Endothelial cell of umbilical vein (primary cell): Measurements from ENCODE around the gene OR4D2. TPM values are rescaled to one million over a fixed set of nuclear protein-coding genes. Genes with fewer than 3 reads are reported as not detected.
A peak's percentile ranks its signal among the peaks of the same experiment; 100 is the strongest.

Source experiments
- BruUV-seq: library from RNA; stranded (reverse); fragments of 400-500 nt; replicated peaks from 2 replicates; lab custom pipeline; 2021; lab: Mats Ljungman, UMichigan
- CTCF ChIA-PET: fragments of 300-600, 350-600 bp; sonication (Branson Sonifier 250); formaldehyde crosslinking; loops from one replicate; lab custom pipeline; 2021; ENCODE audit warnings: antibody characterized with exemption, inconsistent platforms; lab: Charles Lee
- POLR2A ChIA-PET: fragments of 300-600, 350-600 bp; sonication (Branson Sonifier 250); formaldehyde crosslinking; loops from one replicate; lab custom pipeline; 2021; ENCODE audit warnings: antibody characterized with exemption, inconsistent platforms; lab: Charles Lee
- DNase-seq: peaks from one replicate; pipeline ENCODE4 v3.0.0-alpha.2; 2011; ENCODE audit warnings: low read depth, low spot score
- FAIRE-seq: peaks from 2 replicates; lab custom pipeline; 2011; peaks lifted over from hg19 to GRCh38; lab: Jason Lieb, UNC
- H2AFZ ChIP-seq: 2 replicates; pipeline ENCODE4 v1.6.0; 2012; ENCODE audit warnings: low read depth, low read length, control low read depth, inconsistent platforms
- H3K27ac ChIP-seq: 2 replicates; pipeline ENCODE4 v1.5.1; 2011; ENCODE audit warnings: low read depth, mild to moderate bottlenecking, control low read depth, low read length, moderate library complexity; ENCODE audit not compliant: insufficient read depth
- H3K27me3 ChIP-seq, 2 experiments: 2 replicates each; pipeline versions ENCODE4 v1.6.0 to v1.6.1; 2011; ENCODE audit warnings: low read length in 2 of 2, mixed read lengths in 1 of 2; ENCODE audit not compliant: control insufficient read depth in 2 of 2, insufficient read depth in 2 of 2
- H3K36me3 ChIP-seq, 2 experiments: 2 replicates in 1 of 2; 3 replicates in 1 of 2; pipeline ENCODE4 v1.5.1; 2011; ENCODE audit warnings: low read length in 2 of 2, mild to moderate bottlenecking in 1 of 2, moderate library complexity in 1 of 2; ENCODE audit not compliant: control insufficient read depth in 2 of 2, insufficient read depth in 2 of 2; ENCODE audit errors: extremely low read depth in 1 of 2
- H3K4me1 ChIP-seq: 3 replicates; pipeline ENCODE4 v1.5.1; 2011; ENCODE audit warnings: mild to moderate bottlenecking, low read length; ENCODE audit not compliant: control insufficient read depth, insufficient read depth; ENCODE audit errors: extremely low read depth
- H3K4me2 ChIP-seq: 2 replicates; pipeline ENCODE4 v1.6.1; 2011; ENCODE audit warnings: low read length, control low read depth, mixed read lengths; ENCODE audit not compliant: insufficient read depth
- H3K4me3 ChIP-seq, 3 experiments: fragments of 200-600 bp in 1 of 3; sonication (generic), shearing (Covaris generic) in 1 of 3; replicated peaks in 1 of 3; 2 replicates each; pipeline ENCODE4 v1.5.1; 2011 to 2016; ENCODE audit warnings: control low read depth in 3 of 3, low read length in 3 of 3, mild to moderate bottlenecking in 2 of 3, inconsistent platforms in 1 of 3, low read depth in 1 of 3, moderate library complexity in 1 of 3; ENCODE audit not compliant: insufficient read depth in 1 of 3
- H3K79me2 ChIP-seq: 2 replicates; pipeline ENCODE4 v1.6.0; 2012; ENCODE audit warnings: low read length, inconsistent platforms; ENCODE audit not compliant: control insufficient read depth, insufficient read depth
- H3K9ac ChIP-seq: replicated peaks from 2 replicates; pipeline ENCODE3; 2011; ENCODE audit warnings: low read length, control low read depth; ENCODE audit not compliant: insufficient read depth; ENCODE audit errors: extremely low read depth
- H3K9me1 ChIP-seq: replicated peaks from 3 replicates; pipeline ENCODE4 v1.6.0; 2011; ENCODE audit warnings: mild to moderate bottlenecking, low read length; ENCODE audit not compliant: control insufficient read depth, insufficient read depth; ENCODE audit errors: extremely low read depth
- H3K9me3 ChIP-seq: replicated peaks from 2 replicates; pipeline ENCODE4 v1.5.1; 2012; ENCODE audit warnings: low read length, inconsistent platforms; ENCODE audit not compliant: control insufficient read depth, insufficient read depth
- H4K20me1 ChIP-seq: replicated peaks from 2 replicates; pipeline ENCODE3; 2011; ENCODE audit warnings: mild to moderate bottlenecking, low read length; ENCODE audit not compliant: control insufficient read depth, insufficient read depth; ENCODE audit errors: extremely low read depth
- EZH2 ChIP-seq: IDR thresholded peaks from 2 replicates; pipeline ENCODE4 v1.6.1; 2012; ENCODE audit warnings: borderline replicate concordance, low read depth, mild to moderate bottlenecking, moderate library complexity, low read length, inconsistent platforms; ENCODE audit not compliant: severe bottlenecking
- FOS ChIP-seq: IDR thresholded peaks from 2 replicates; pipeline ENCODE4 v1.6.1; 2011; ENCODE audit warnings: mild to moderate bottlenecking, low read length, moderate library complexity, borderline replicate concordance; ENCODE audit not compliant: insufficient read depth
- GATA2 ChIP-seq: IDR thresholded peaks from 2 replicates; pipeline ENCODE4 v1.7.0; 2011; ENCODE audit warnings: low read depth, mild to moderate bottlenecking, moderate library complexity, mixed read lengths, low read length; ENCODE audit not compliant: insufficient read length, insufficient read depth
- JUN ChIP-seq: IDR thresholded peaks from 2 replicates; pipeline ENCODE4 v1.6.1; 2011; ENCODE audit warnings: borderline replicate concordance, low read depth; ENCODE audit not compliant: insufficient read length, insufficient read depth
- MYC ChIP-seq: IDR thresholded peaks from one replicate; pipeline ENCODE4 v1.6.1; 2011; ENCODE audit warnings: mild to moderate bottlenecking, low read depth, low read length
- POLR2A ChIP-seq: IDR thresholded peaks from 2 replicates; pipeline ENCODE4 v1.6.1; 2012; ENCODE audit warnings: low read depth, mild to moderate bottlenecking, control low read depth, low read length
- POLR2AphosphoS5 ChIP-seq: IDR thresholded peaks from 2 replicates; pipeline ENCODE4 v1.6.1; 2012; ENCODE audit warnings: low read depth, mild to moderate bottlenecking, control low read depth, low read length, moderate library complexity; ENCODE audit not compliant: insufficient read depth
- dilution Hi-C: fragments of 300-500 bp; cut with MboI; formaldehyde crosslinking; loops from one replicate; pipeline ENCODE4 v1.15.0; 2019; ENCODE audit warnings: low sequenced_read_pairs; ENCODE audit not compliant: extremely low pct_ligation_motif_present
- intact Hi-C: fragments of 100-400 bp; cut with micrococcal nuclease; formaldehyde crosslinking; loops from one replicate; pipeline ENCODE4 v1.10.0; 2022
- polyA plus RNA-seq, 4 experiments: library from polyadenylated mRNA; depleted of rRNA in 3 of 4; stranded (reverse) in 3 of 4; unstranded in 1 of 4; fragments of >200 nt; gene quantifications; 2 replicates each; pipeline versions ENCODE4 v1.2.1 to v1.2.3, GENCODE V29; 2011 to 2012; ENCODE audit warnings: missing spikeins in 1 of 4
- total RNA-seq: library from RNA; stranded (reverse); gene quantifications from 2 replicates; pipeline ENCODE4 v1.2.3, GENCODE V29; 2021
- TF ChIP-seq, protein P1 (sequence below), 2 donors: IDR thresholded peaks; 1 replicate in 1 of 2; 2 replicates in 1 of 2; pipeline ENCODE4 v1.5.1; 2011; ENCODE audit warnings: low read length in 2 of 2, mild to moderate bottlenecking in 2 of 2, moderate library complexity in 2 of 2, control low read depth in 1 of 2, inconsistent platforms in 1 of 2, low read depth in 1 of 2; ENCODE audit not compliant: insufficient read depth in 1 of 2; ENCODE audit errors: extremely low read depth in 1 of 2
- TF ChIP-seq, protein P2 (sequence below): IDR thresholded peaks from 2 replicates; pipeline ENCODE4 v1.6.1; 2011; ENCODE audit not compliant: insufficient read depth, insufficient read length

OR4D2 gene
- total and polyA plus RNA-seq, 2 donors (not counting 3 experiments of a cell fraction or from before 2014, with no cell fraction given): not detected

DNA sequence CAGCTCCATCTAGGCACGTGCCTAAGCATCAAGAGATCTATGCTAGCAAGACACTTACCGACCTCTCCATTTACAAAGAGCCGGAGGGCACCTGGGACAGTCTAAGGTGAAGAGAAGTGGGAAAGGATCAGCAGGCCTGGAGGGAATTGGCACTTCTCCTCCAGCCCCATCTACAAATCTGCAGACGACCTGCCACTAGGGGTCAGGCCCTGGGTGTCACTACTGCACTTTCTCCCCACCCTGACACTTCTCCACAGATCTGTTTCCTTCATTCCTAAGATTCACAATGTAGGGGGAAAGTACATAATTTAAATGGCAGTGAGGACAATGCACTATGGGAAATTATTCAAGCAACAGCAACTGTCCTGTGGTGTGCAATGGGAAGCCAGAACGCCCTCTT lies 44.1 kb downstream of the OR4D2 start:
- no peaks in the 10 kb centered on the region for H3K9me1 ChIP-seq
- dilution Hi-C loops: no loop called here
- H3K4me3 ChIP-seq: no peak overlapping the region
- no peaks in the 10 kb centered on the region for H4K20me1 ChIP-seq
- no peaks in the 10 kb centered on the region for H3K9me3 ChIP-seq
- CTCF ChIA-PET: no interaction called here
- POLR2A ChIA-PET: no interaction called here
- no peaks in the 10 kb centered on the region for H3K27me3 ChIP-seq
- intact Hi-C loops: no loop called here
- TF ChIP-seq, protein P1, sequence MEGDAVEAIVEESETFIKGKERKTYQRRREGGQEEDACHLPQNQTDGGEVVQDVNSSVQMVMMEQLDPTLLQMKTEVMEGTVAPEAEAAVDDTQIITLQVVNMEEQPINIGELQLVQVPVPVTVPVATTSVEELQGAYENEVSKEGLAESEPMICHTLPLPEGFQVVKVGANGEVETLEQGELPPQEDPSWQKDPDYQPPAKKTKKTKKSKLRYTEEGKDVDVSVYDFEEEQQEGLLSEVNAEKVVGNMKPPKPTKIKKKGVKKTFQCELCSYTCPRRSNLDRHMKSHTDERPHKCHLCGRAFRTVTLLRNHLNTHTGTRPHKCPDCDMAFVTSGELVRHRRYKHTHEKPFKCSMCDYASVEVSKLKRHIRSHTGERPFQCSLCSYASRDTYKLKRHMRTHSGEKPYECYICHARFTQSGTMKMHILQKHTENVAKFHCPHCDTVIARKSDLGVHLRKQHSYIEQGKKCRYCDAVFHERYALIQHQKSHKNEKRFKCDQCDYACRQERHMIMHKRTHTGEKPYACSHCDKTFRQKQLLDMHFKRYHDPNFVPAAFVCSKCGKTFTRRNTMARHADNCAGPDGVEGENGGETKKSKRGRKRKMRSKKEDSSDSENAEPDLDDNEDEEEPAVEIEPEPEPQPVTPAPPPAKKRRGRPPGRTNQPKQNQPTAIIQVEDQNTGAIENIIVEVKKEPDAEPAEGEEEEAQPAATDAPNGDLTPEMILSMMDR (IDR thresholded peaks at IDR 0.05; ENCODE audit: extremely low read depth in 1 of 2, insufficient read depth in 1 of 2, low read depth in 1 of 2, low read length in 2 of 2): peak in 1 of 2 donors; percentile 1
- TF ChIP-seq EZH2: no peak
- H3K27ac ChIP-seq: no peak overlapping the region
- FAIRE-seq (no peak), DNase-seq (no peak)
- H2AFZ ChIP-seq: no peak overlapping the region
- H3K9ac ChIP-seq: no peak overlapping the region
- H3K79me2 ChIP-seq: no peaks in the 10 kb centered on the region
- no peak overlapping the region for H3K4me2 ChIP-seq
- H3K36me3 ChIP-seq: peaks cover 0 to 8% of the 10 kb centered on the region in 2 experiments
- BruUV-seq: no TSS peak
- H3K4me1 ChIP-seq: no peaks in the 10 kb centered on the region

DNA sequence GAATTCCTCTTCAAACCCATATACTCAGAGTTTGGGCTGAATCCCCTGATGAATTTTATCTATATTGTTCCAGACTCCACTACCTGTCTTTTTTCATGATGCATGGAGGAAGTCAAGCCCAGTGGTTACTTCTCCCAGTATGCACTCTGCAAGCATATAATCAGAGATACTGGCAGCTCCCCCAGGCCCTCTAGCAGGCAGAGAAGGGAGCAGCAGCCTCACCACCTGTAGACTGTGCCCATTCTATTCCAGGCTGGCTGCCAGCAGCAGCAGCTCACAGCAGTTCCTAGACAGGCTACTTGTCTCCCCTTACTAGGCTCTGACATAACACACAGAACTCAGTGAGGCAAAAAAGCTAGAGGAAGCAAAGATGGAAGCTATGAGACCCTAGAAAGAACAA lies 48.9 kb downstream of the OR4D2 start:
- no peak overlapping the region for H3K4me2 ChIP-seq
- CTCF ChIA-PET: interaction anchor here (1.4 to 2.1 kb wide), 2 partner anchors 15 to 34 kb away, joined by 4 to 14 read pairs; no protein-coding TSS in a partner anchor
- H3K27me3 ChIP-seq: no peaks in the 10 kb centered on the region
- H3K9me1 ChIP-seq: no peaks in the 10 kb centered on the region
- H2AFZ ChIP-seq: no peak overlapping the region
- H3K4me1 ChIP-seq: peaks cover 13% of the 10 kb centered on the region
- POLR2A ChIA-PET: no interaction called here
- H3K9me3 ChIP-seq: no peaks in the 10 kb centered on the region
- no TSS peak for BruUV-seq
- dilution Hi-C loops (no loop called here), intact Hi-C loops (no loop called here)
- no peak overlapping the region for H3K4me3 ChIP-seq
- no peak for DNase-seq
- no peak for TF ChIP-seq FOS
- TF ChIP-seq MYC: no peak
- TF ChIP-seq, protein P2, sequence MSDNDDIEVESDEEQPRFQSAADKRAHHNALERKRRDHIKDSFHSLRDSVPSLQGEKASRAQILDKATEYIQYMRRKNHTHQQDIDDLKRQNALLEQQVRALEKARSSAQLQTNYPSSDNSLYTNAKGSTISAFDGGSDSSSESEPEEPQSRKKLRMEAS: no peak
- TF ChIP-seq POLR2A: no peak
- no peak for TF ChIP-seq EZH2
- no peak for TF ChIP-seq POLR2AphosphoS5
- TF ChIP-seq GATA2: no peak
- TF ChIP-seq JUN: no peak
- TF ChIP-seq, protein P1 (IDR thresholded peaks at IDR 0.05; ENCODE audit: extremely low read depth in 1 of 2, insufficient read depth in 1 of 2, low read depth in 1 of 2, low read length in 2 of 2): no peak
- no peaks in the 10 kb centered on the region for H4K20me1 ChIP-seq
- no peak overlapping the region for H3K9ac ChIP-seq
- peaks cover 0 to 2% of the 10 kb centered on the region in 2 experiments for H3K36me3 ChIP-seq
- no peak overlapping the region for H3K27ac ChIP-seq
- no peak for FAIRE-seq
- no peaks in the 10 kb centered on the region for H3K79me2 ChIP-seq
